HEK293 (cell line): ENCODE data around the gene GOLT1A.

Experiments
- TCF7L2 ChIP-seq: IDR thresholded peaks from 2 replicates; pipeline ENCODE4 v1.6.1; 2011; ENCODE audit warnings: low read depth, mild to moderate bottlenecking, inconsistent platforms, low read length, moderate library complexity, borderline replicate concordance
- ZNF121 ChIP-seq: fragments of 450-650 bp; formaldehyde crosslinking; IDR thresholded peaks from 2 replicates; pipeline ENCODE4 v1.5.1; 2016; ENCODE audit warnings: missing biosample characterization, missing genetic modification characterization
- ZNF311 ChIP-seq: fragments of 450-650 bp; formaldehyde crosslinking; IDR thresholded peaks from 2 replicates; pipeline ENCODE4 v1.5.1; 2017; ENCODE audit warnings: missing biosample characterization, missing genetic modification characterization, borderline replicate concordance
- ZNF626 ChIP-seq: fragments of 450-650 bp; sonication (Bioruptor Pico); formaldehyde crosslinking; IDR thresholded peaks from 2 replicates; pipeline ENCODE4 v1.5.1; 2018; ENCODE audit warnings: missing biosample characterization, missing genetic modification characterization, inconsistent platforms
- TF ChIP-seq, protein P1 (sequence below): fragments of 450-650 bp; formaldehyde crosslinking; IDR thresholded peaks from 2 replicates; pipeline ENCODE4 v1.5.1; 2016; ENCODE audit warnings: missing biosample characterization, missing genetic modification characterization
- TF ChIP-seq, protein P2 (sequence below): fragments of 450-650 bp; formaldehyde crosslinking; IDR thresholded peaks from 2 replicates; pipeline ENCODE4 v1.5.1; 2016; ENCODE audit warnings: missing biosample characterization, missing genetic modification characterization, borderline replicate concordance
- TF ChIP-seq, protein P3 (sequence below): fragments of 450-650 bp; formaldehyde crosslinking; IDR thresholded peaks from 2 replicates; pipeline ENCODE4 v1.5.1; 2016; ENCODE audit warnings: missing biosample characterization, missing genetic modification characterization

GRCh38 chr1:204262506-204263253 is 48.9 kb upstream of the GOLT1A start:
- TF ChIP-seq, protein P1, sequence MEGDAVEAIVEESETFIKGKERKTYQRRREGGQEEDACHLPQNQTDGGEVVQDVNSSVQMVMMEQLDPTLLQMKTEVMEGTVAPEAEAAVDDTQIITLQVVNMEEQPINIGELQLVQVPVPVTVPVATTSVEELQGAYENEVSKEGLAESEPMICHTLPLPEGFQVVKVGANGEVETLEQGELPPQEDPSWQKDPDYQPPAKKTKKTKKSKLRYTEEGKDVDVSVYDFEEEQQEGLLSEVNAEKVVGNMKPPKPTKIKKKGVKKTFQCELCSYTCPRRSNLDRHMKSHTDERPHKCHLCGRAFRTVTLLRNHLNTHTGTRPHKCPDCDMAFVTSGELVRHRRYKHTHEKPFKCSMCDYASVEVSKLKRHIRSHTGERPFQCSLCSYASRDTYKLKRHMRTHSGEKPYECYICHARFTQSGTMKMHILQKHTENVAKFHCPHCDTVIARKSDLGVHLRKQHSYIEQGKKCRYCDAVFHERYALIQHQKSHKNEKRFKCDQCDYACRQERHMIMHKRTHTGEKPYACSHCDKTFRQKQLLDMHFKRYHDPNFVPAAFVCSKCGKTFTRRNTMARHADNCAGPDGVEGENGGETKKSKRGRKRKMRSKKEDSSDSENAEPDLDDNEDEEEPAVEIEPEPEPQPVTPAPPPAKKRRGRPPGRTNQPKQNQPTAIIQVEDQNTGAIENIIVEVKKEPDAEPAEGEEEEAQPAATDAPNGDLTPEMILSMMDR (tag by site-specific recombination): no peak
- TF ChIP-seq ZNF626: no peak
- no peak for TF ChIP-seq ZNF121
- TF ChIP-seq ZNF311 (tag by site-specific recombination): no peak
- TF ChIP-seq, protein P2, sequence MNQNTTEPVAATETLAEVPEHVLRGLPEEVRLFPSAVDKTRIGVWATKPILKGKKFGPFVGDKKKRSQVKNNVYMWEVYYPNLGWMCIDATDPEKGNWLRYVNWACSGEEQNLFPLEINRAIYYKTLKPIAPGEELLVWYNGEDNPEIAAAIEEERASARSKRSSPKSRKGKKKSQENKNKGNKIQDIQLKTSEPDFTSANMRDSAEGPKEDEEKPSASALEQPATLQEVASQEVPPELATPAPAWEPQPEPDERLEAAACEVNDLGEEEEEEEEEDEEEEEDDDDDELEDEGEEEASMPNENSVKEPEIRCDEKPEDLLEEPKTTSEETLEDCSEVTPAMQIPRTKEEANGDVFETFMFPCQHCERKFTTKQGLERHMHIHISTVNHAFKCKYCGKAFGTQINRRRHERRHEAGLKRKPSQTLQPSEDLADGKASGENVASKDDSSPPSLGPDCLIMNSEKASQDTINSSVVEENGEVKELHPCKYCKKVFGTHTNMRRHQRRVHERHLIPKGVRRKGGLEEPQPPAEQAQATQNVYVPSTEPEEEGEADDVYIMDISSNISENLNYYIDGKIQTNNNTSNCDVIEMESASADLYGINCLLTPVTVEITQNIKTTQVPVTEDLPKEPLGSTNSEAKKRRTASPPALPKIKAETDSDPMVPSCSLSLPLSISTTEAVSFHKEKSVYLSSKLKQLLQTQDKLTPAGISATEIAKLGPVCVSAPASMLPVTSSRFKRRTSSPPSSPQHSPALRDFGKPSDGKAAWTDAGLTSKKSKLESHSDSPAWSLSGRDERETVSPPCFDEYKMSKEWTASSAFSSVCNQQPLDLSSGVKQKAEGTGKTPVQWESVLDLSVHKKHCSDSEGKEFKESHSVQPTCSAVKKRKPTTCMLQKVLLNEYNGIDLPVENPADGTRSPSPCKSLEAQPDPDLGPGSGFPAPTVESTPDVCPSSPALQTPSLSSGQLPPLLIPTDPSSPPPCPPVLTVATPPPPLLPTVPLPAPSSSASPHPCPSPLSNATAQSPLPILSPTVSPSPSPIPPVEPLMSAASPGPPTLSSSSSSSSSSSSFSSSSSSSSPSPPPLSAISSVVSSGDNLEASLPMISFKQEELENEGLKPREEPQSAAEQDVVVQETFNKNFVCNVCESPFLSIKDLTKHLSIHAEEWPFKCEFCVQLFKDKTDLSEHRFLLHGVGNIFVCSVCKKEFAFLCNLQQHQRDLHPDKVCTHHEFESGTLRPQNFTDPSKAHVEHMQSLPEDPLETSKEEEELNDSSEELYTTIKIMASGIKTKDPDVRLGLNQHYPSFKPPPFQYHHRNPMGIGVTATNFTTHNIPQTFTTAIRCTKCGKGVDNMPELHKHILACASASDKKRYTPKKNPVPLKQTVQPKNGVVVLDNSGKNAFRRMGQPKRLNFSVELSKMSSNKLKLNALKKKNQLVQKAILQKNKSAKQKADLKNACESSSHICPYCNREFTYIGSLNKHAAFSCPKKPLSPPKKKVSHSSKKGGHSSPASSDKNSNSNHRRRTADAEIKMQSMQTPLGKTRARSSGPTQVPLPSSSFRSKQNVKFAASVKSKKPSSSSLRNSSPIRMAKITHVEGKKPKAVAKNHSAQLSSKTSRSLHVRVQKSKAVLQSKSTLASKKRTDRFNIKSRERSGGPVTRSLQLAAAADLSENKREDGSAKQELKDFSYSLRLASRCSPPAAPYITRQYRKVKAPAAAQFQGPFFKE (tag by site-specific recombination): no peak
- TF ChIP-seq, protein P3, sequence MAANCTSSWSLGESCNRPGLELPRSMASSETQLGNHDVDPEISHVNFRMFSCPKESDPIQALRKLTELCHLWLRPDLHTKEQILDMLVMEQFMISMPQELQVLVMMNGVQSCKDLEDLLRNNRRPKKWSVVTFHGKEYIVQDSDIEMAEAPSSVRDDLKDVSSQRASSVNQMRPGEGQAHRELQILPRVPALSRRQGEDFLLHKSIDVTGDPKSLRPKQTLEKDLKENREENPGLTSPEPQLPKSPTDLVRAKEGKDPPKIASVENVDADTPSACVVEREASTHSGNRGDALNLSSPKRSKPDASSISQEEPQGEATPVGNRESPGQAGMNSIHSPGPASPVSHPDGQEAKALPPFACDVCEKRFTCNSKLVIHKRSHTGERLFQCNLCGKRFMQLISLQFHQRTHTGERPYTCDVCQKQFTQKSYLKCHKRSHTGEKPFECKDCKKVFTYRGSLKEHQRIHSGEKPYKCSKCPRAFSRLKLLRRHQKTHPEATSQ (tag by site-specific recombination): no peak
- no peak for TF ChIP-seq TCF7L2
